ENCODE data around the gene MAP3K4. TPM values are rescaled to one million over a fixed set of nuclear protein-coding genes. Genes with fewer than 3 reads are reported as not detected.
A peak's percentile ranks its signal among the peaks of the same experiment; 100 is the strongest.

Gene MAP3K4
- total and polyA plus RNA-seq, 2 of the 4 experiments (the other 2 are of a cell fraction): 11.5 to 20.4 TPM

- no peak overlapping the region for H3K18ac ChIP-seq (ENCODE audit: low read depth, low read length)
- H3K4me2 ChIP-seq (ENCODE audit: low read depth, low read length): no peak overlapping the region
- CTCF ChIA-PET: interaction anchor here (1.0 to 1.1 kb wide), 2 partner anchors 9 to 19 kb away, joined by 3 read pairs; no protein-coding TSS in a partner anchor
Observed at GRCh38 chr6:161048641-161049040, 57.1 kb downstream of the MAP3K4 start.

More at GRCh38 chr6:161048641-161049040, 57.1 kb downstream of the MAP3K4 start:
- intact Hi-C loops (cut with micrococcal nuclease): no loop called here
- H3K9me3 ChIP-seq (ENCODE audit: control insufficient read depth, insufficient read depth, low read length): no peaks in the 10 kb centered on the region
- H3K23ac ChIP-seq (ENCODE audit: low read depth, low read length): no peak overlapping the region
- H3K4ac ChIP-seq (ENCODE audit: low read depth, low read length): no peak overlapping the region
- peaks cover 3% of the 10 kb centered on the region; the same call in 1 of the 2 replicates for H3K4me1 ChIP-seq (ENCODE audit: control insufficient read depth, insufficient read depth, low read length)
- H3K9ac ChIP-seq (ENCODE audit: low read depth, low read length): no peak overlapping the region
- no TSS peak for BruUV-seq (replicated peaks)
- H2BK15ac ChIP-seq (ENCODE audit: low read depth, low read length): no peak overlapping the region
- TF ChIP-seq MAFK (IDR thresholded peaks at IDR 0.05; ENCODE audit: low read depth, low read length): no peak
- no peak for TF ChIP-seq MAZ (IDR thresholded peaks at IDR 0.05; ENCODE audit: borderline replicate concordance, low read depth, low read length)
- H2AK5ac ChIP-seq (ENCODE audit: low read depth, low read length): no peak overlapping the region
- no peak overlapping the region for H2BK20ac ChIP-seq (ENCODE audit: low read depth, low read length)
- 72% methylated on average over 5 of the region's 7 CpGs; no CpG with 5 or more reads in 1 of the 2 experiments for WGBS, 2 experiments (ENCODE audit: extremely low coverage in 2 of 2, insufficient read length in 1 of 2)
- no peak overlapping the region for H2BK5ac ChIP-seq (ENCODE audit: low read depth, low read length, poor library complexity, severe bottlenecking)
- H3K4me3 ChIP-seq (ENCODE audit: insufficient read depth, low read depth, low read length): no peak overlapping the region
- peaks cover 10 to 14% of the 10 kb centered on the region in 2 experiments; a peak in 2 of 4 replicates for H3K79me1 ChIP-seq (ENCODE audit: low read depth in 1 of 2, low read length in 2 of 2)
- H3K56ac ChIP-seq (ENCODE audit: extremely low read depth, insufficient read depth, low read length): no peak overlapping the region
- POLR2A ChIA-PET (ENCODE audit: unreplicated experiment): no interaction called here
- DNase-seq (peak; percentile 70), ATAC-seq (ENCODE audit: low read depth) (no peak)
- H4K20me1 ChIP-seq (ENCODE audit: insufficient read depth, low read length): peaks cover 3% of the 10 kb centered on the region; the same call in 1 of the 2 replicates
- H2BK120ac ChIP-seq (ENCODE audit: low read depth, low read length): no peak overlapping the region
- H2AFZ ChIP-seq (replicated peaks; ENCODE audit: low read length, poor library complexity): no peak overlapping the region
- no peak overlapping the region for H4K5ac ChIP-seq (ENCODE audit: low read depth, low read length)
- peaks cover 3% of the 10 kb centered on the region; the same call in 1 of the 2 replicates for H3K9me1 ChIP-seq (ENCODE audit: insufficient read depth, low read length)
- no peak overlapping the region for H2AK9ac ChIP-seq (replicated peaks; ENCODE audit: low read depth, low read length, poor library complexity)
- peaks cover 10% of the 10 kb centered on the region for H3K36me3 ChIP-seq (ENCODE audit: control insufficient read depth, insufficient read depth, low read length)
- dilution Hi-C loops (cut with HindIII; ENCODE audit: low sequenced_read_pairs, unreplicated experiment): no loop called here
- no peaks in the 10 kb centered on the region for H3K27me3 ChIP-seq (ENCODE audit: control insufficient read depth, insufficient read depth, low read length)
- H4K8ac ChIP-seq (ENCODE audit: low read depth in 2 of 2, low read length in 2 of 2): no peak overlapping the region
- H3K27ac ChIP-seq (ENCODE audit: insufficient read depth, low read length): no peak overlapping the region
- in situ Hi-C loops (cut with MboI; ENCODE audit: low sequenced_read_pairs): no loop called here
- H4K91ac ChIP-seq (ENCODE audit: insufficient read depth, low read depth, low read length): no peak overlapping the region
- H3K14ac ChIP-seq (replicated peaks; ENCODE audit: low read depth, low read length): no peak overlapping the region
